Upper lobe of left lung (tissue), 6 donors: ENCODE results near the gene HECTD4. TPM values are rescaled to one million over a fixed set of nuclear protein-coding genes. Genes with fewer than 3 reads are reported as not detected.
"Not testable (repeated sequence)": the region's sequence is repeated elsewhere in the genome, so short reads cannot be mapped to it uniquely, and the experiment has no call there.

Experiments used
- ATAC-seq, 2 donors: fragments of 200-7000 bp; cut with Tn5 transposase; one replicate each; pipeline ENCODE4 v1.9.1; 2022; ENCODE audit warnings: mild to moderate bottlenecking in 2 of 2, moderate library complexity in 2 of 2; ENCODE audit not compliant: low FRiP score in 2 of 2
- DNase-seq, 2 donors: peaks; one replicate each; pipeline ENCODE4 v3.0.0-alpha.2; 2019 to 2020
- H3K27ac ChIP-seq, 4 donors: fragments of 200-600 bp; sonication (generic); one replicate each; pipeline ENCODE4 v1.5.1; 2016 to 2019
- H3K27me3 ChIP-seq, 4 donors: fragments of 200-600 bp; sonication (generic); one replicate each; pipeline ENCODE4 v1.5.1; 2017 to 2019
- H3K36me3 ChIP-seq, 4 donors: fragments of 200-600 bp; sonication (generic); one replicate each; pipeline ENCODE4 v1.5.1; 2016 to 2019
- H3K4me1 ChIP-seq, 4 donors: fragments of 200-600 bp; sonication (generic); one replicate each; pipeline ENCODE4 v1.5.1; 2018 to 2019
- H3K4me3 ChIP-seq, 4 donors: fragments of 200-600 bp; sonication (generic); one replicate each; pipeline ENCODE4 v1.5.1; 2017 to 2019; ENCODE audit warnings: mild to moderate bottlenecking in 2 of 4, moderate library complexity in 1 of 4
- H3K9me3 ChIP-seq, 4 donors: fragments of 200-600 bp; sonication (generic); one replicate each; pipeline ENCODE4 v1.5.1; 2018 to 2019
- CTCF ChIP-seq, 6 experiments: fragments of 450-650 bp in 4 of 6; fragments of 200-600 bp in 2 of 6; sonication (generic) in 2 of 6; IDR thresholded peaks; one replicate each; pipeline ENCODE4 v1.5.1; 2016 to 2019; ENCODE audit warnings: antibody characterized with exemption in 6 of 6
- EP300 ChIP-seq, 4 donors: sonication (generic); formaldehyde crosslinking; IDR thresholded peaks; one replicate each; pipeline ENCODE4 v1.5.1; 2017; ENCODE audit warnings: antibody characterized with exemption in 4 of 4, control low read depth in 2 of 4
- POLR2A ChIP-seq, 4 donors: fragments of 450-650 bp; IDR thresholded peaks; one replicate each; pipeline ENCODE4 v1.5.1; 2016 to 2017; ENCODE audit warnings: antibody characterized with exemption in 4 of 4, mild to moderate bottlenecking in 2 of 4
- POLR2AphosphoS5 ChIP-seq, 2 donors: sonication (generic); formaldehyde crosslinking; IDR thresholded peaks; one replicate each; pipeline ENCODE4 v1.5.1; 2017; ENCODE audit warnings: antibody characterized with exemption in 2 of 2
- WGBS, 2 donors: methylation state at CpG; one replicate each; pipeline ENCODE4 v1.1.5; 2017 to 2018; 5-methylcytosine and 5-hydroxymethylcytosine counted together
- total RNA-seq, 6 donors: library from RNA; depleted of rRNA in 4 of 6; stranded (reverse); fragments of >200 nt in 4 of 6; gene quantifications; one replicate each; pipeline versions ENCODE4 v1.1.0 to v1.2.1, GENCODE V29; 2016 to 2021
- donor health status: DM: no; HTN: no; CAD: no; lungs with moderate emphysema.
- donor health status: DM: no; HTN: yes; CAD: no; lungs with severe emphysema.

Gene HECTD4
- total RNA-seq, 6 donors from 2014 or later = 34.1 to 196 (median 50.0) TPM

GRCh38 chr12:112413855-112414625 lies 31.8 kb upstream of the HECTD4 start:
- 46 to 57% methylated on average over 2 of the region's 2 CpGs for WGBS, 2 donors

GRCh38 chr12:112409906-112410244 lies 27.6 kb upstream of the HECTD4 start:
- no peak for DNase-seq
- H3K9me3 ChIP-seq = no peaks in the 10 kb centered on the region
- H3K4me1 ChIP-seq = peaks cover 19 to 33% (median 20%) of the 10 kb centered on the region in 4 donors
- H3K36me3 ChIP-seq = peaks cover 27 to 34% (median 31%) of the 10 kb centered on the region in 4 donors
- H3K27ac ChIP-seq = no peak overlapping the region
- no peaks in the 10 kb centered on the region for H3K27me3 ChIP-seq
- ATAC-seq = no peak
- peak overlapping the region in 1 of 4 donors; percentile 58 for H3K4me3 ChIP-seq
- WGBS, 2 donors = 95 to 98% methylated on average over 14 of the region's 14 CpGs
- TF ChIP-seq CTCF (IDR thresholded peaks at IDR 0.05) (no peak), POLR2A (IDR thresholded peaks at IDR 0.05) (no peak), POLR2AphosphoS5 (IDR thresholded peaks at IDR 0.05) (no peak), EP300 (IDR thresholded peaks at IDR 0.05) (no peak)

More at GRCh38 chr12:112413855-112414625, 31.8 kb upstream of the HECTD4 start:
- no peak for DNase-seq
- Histone ChIP-seq H3K4me1 (peaks cover 6 to 14% (median 9%) of the 10 kb centered on the region in 4 donors), H3K36me3 (no peaks in the 10 kb centered on the region), H3K27ac (no peak overlapping the region), H3K9me3 (no peaks in the 10 kb centered on the region), H3K27me3 (no peaks in the 10 kb centered on the region), H3K4me3 (no peak overlapping the region)
- ATAC-seq = no peak
- TF ChIP-seq CTCF (IDR thresholded peaks at IDR 0.05) (no peak), POLR2AphosphoS5 (IDR thresholded peaks at IDR 0.05) (no peak), POLR2A (IDR thresholded peaks at IDR 0.05) (no peak)

- no peaks in the 10 kb centered on the region for H3K9me3 ChIP-seq
- H3K4me1 ChIP-seq = peaks cover 19 to 33% (median 20%) of the 10 kb centered on the region in 4 donors
- peaks cover 33 to 40% (median 36%) of the 10 kb centered on the region in 4 donors for H3K36me3 ChIP-seq
- peak within 1 kb of the TSS; percentile 46 to 81 (median 67) for H3K4me3 ChIP-seq
- peak within 1 kb of the TSS; percentile 87 to 94 (median 90) for H3K27ac ChIP-seq
- H3K27me3 ChIP-seq = no peaks in the 10 kb centered on the region
- TF ChIP-seq CTCF (IDR thresholded peaks at IDR 0.05) = no peak
- peak in 3 of 4 donors; percentile 67 to 86 (median 79) for TF ChIP-seq POLR2A (IDR thresholded peaks at IDR 0.05)
- peak; percentile 87 to 92 for TF ChIP-seq POLR2AphosphoS5 (IDR thresholded peaks at IDR 0.05)
- WGBS, 2 donors = 11 to 15% methylated on average over 32 to 44 of the region's 46 CpGs
- ATAC-seq (peak; percentile 93 to 97), DNase-seq (peak; percentile 59 to 85)
Measured at GRCh38 chr12:112409064-112409905, 27.1 kb upstream of the HECTD4 start, which contains the start of gene RPL6. TSS of gene RPL6 (minus strand) at chr12:112409605. CDS start at chr12:112408656, 949 bp downstream.

GRCh38 chr12:112408621-112409020 lies 26.4 kb upstream of the HECTD4 start:
- no peaks in the 10 kb centered on the region for H3K9me3 ChIP-seq
- DNase-seq (no peak), ATAC-seq (no peak)
- WGBS, 2 donors = 21% methylated on average over 5 of the region's 5 CpGs
- peak overlapping the region; percentile 46 to 81 (median 67) for H3K4me3 ChIP-seq
- peaks cover 19 to 33% (median 20%) of the 10 kb centered on the region in 4 donors for H3K4me1 ChIP-seq
- H3K36me3 ChIP-seq = peaks cover 34 to 46% (median 41%) of the 10 kb centered on the region in 4 donors
- TF ChIP-seq CTCF (IDR thresholded peaks at IDR 0.05) (no peak), POLR2A (IDR thresholded peaks at IDR 0.05) (no peak), POLR2AphosphoS5 (IDR thresholded peaks at IDR 0.05) (no peak), EP300 (IDR thresholded peaks at IDR 0.05) (no peak)
- no peaks in the 10 kb centered on the region for H3K27me3 ChIP-seq
- H3K27ac ChIP-seq = peak overlapping the region; percentile 87 to 94 (median 90)

GRCh38 chr12:112407683-112408082 lies 25.5 kb upstream of the HECTD4 start:
- Histone ChIP-seq H3K36me3 (peaks cover 34 to 46% (median 41%) of the 10 kb centered on the region in 4 donors), H3K4me3 (peak overlapping the region in 1 of 4 donors; percentile 76), H3K4me1 (peaks cover 19 to 33% (median 20%) of the 10 kb centered on the region in 4 donors), H3K27ac (peak overlapping the region in 1 of 4 donors; percentile 89)
- DNase-seq, ATAC-seq, H3K9me3 ChIP-seq, H3K27me3 ChIP-seq: not testable (repeated sequence)
- WGBS, 2 donors = 82 to 92% methylated on average over 6 of the region's 6 CpGs
